ENCODE data around the gene NSUN6. TPM values are rescaled to one million over a fixed set of nuclear protein-coding genes. Genes with fewer than 3 reads are reported as not detected.

NSUN6 gene, protein sequence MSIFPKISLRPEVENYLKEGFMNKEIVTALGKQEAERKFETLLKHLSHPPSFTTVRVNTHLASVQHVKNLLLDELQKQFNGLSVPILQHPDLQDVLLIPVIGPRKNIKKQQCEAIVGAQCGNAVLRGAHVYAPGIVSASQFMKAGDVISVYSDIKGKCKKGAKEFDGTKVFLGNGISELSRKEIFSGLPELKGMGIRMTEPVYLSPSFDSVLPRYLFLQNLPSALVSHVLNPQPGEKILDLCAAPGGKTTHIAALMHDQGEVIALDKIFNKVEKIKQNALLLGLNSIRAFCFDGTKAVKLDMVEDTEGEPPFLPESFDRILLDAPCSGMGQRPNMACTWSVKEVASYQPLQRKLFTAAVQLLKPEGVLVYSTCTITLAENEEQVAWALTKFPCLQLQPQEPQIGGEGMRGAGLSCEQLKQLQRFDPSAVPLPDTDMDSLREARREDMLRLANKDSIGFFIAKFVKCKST
- 6.1 and 6.9 TPM in 2 replicates for total RNA-seq

DNA sequence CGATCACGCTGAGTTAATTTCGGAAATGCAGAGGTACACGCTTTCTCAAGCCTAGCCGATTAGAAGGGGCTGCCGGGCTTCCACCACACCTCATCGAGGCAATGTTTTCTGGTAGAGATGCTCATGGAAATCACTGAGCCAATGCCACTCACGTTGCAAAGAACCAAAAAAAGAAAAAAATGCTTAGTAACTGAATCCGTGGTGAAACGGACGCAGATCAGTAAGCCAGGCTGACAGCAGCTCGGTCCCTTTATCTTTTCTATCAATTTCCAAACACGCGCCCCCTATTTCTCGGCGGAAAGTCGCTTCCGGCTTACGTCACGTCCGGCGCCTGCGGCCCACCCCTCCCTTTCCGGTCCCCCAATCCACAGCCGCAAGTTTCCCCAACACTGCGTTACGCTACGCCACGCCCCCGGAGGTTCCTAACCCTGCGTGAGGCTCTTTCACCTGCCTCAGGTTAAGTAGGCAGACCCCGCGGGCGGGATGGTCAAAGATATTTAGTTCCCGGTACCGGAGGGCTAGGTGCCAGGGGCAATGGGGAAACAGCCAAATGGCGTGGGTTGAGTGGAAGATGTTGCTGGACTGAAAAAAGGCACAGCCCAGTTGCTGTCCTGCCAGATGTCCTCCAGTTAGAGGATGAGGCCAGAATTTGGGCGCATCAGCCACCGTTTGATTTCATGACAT, at the start of gene NSUN6:
NSUN6 (minus strand) TSS at position 264 of the 684 bp plus-strand sequence. CDS start 384 bp downstream, outside the sequence.

DNA sequence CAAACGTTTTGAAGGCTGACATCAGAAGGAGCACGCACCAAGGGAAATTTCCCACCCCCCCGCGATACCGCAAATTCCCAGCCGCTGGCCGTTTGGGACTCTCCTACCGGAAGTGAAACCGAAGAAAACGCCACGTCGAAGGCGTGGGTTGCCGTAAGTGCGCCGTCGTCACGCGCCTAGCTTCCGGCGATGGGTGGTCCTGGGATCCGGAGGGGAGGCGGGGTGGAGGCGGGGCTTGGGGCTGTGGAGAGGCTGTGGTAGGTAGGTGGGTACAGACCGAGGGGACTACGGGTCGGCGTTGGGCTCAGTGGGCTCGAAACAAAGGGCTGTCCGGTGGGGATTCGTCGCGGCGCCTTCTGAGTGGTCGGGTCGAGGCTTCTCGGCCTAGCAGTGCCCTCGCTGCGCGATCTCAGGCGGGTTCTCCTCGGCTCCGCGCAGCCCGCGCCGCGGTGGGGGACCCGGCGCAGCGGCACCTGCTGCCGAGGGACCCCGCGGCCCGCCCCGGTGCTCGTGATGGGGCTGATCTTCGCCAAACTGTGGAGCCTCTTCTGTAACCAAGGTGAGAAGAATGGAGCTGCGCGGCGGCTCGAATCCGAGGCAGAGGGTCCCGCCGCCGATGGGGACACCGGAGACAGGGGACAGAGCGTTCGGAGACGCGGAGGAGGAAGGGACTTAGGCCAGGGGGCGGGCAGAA, 7.9 kb upstream of the NSUN6 start, which contains the start of gene ARL5B:
ARL5B (plus strand) TSS at position 307 of the 694 bp plus-strand sequence; CDS start at position 514, 207 bp downstream.

Other genes starting within 250 kb of the NSUN6 start
- gene ARL5B, start 7.8 kb upstream of the NSUN6 start, total RNA-seq: 16.4 and 17.9 TPM in 2 replicates

All from endothelial cell of coronary artery (primary cell).